Upper lobe of left lung (tissue), 4 donors: Measurements from ENCODE around the gene TSPAN32.

Experiments used
- CTCF ChIP-seq, 6 experiments: fragments of 450-650 bp in 4 of 6; fragments of 200-600 bp in 2 of 6; sonication (generic) in 2 of 6; IDR thresholded peaks; one replicate each; pipeline ENCODE4 v1.5.1; 2016 to 2019; ENCODE audit warnings: antibody characterized with exemption in 6 of 6
- EP300 ChIP-seq, 4 donors: sonication (generic); formaldehyde crosslinking; IDR thresholded peaks; one replicate each; pipeline ENCODE4 v1.5.1; 2017; ENCODE audit warnings: antibody characterized with exemption in 4 of 4, control low read depth in 2 of 4
- POLR2A ChIP-seq, 4 donors: fragments of 450-650 bp; IDR thresholded peaks; one replicate each; pipeline ENCODE4 v1.5.1; 2016 to 2017; ENCODE audit warnings: antibody characterized with exemption in 4 of 4, mild to moderate bottlenecking in 2 of 4
- POLR2AphosphoS5 ChIP-seq, 2 donors: sonication (generic); formaldehyde crosslinking; IDR thresholded peaks; one replicate each; pipeline ENCODE4 v1.5.1; 2017; ENCODE audit warnings: antibody characterized with exemption in 2 of 2

GRCh38 chr11:2359557-2359956 is 57.7 kb downstream of the TSPAN32 start:
- TF ChIP-seq POLR2AphosphoS5 (IDR thresholded peaks at IDR 0.05): no peak
- no peak for TF ChIP-seq CTCF (IDR thresholded peaks at IDR 0.05)
- TF ChIP-seq EP300 (IDR thresholded peaks at IDR 0.05): no peak
- no peak for TF ChIP-seq POLR2A (IDR thresholded peaks at IDR 0.05)
